HL-60 (cell line): ENCODE measurements around the gene PPP1R7.

Experiments
- DNase-seq, 2 experiments: peaks; one replicate each; pipeline ENCODE4 v3.0.0-alpha.2; 2010 to 2020; ENCODE audit warnings: low read depth in 1 of 2, low spot score in 1 of 2
- H3K27ac ChIP-seq: fragments of 250-450 bp; sonication (Bioruptor Pico); replicated peaks from 2 replicates; pipeline ENCODE4 v1.5.1; 2020; ENCODE audit warnings: mild to moderate bottlenecking, moderate library complexity
- H3K27me3 ChIP-seq: fragments of 250-450 bp; sonication (Bioruptor Pico); 2 replicates; pipeline ENCODE4 v1.5.1; 2021; ENCODE audit warnings: mild to moderate bottlenecking, moderate library complexity; ENCODE audit not compliant: insufficient read depth, poor library complexity, severe bottlenecking
- H3K4me3 ChIP-seq: replicated peaks from 2 replicates; pipeline ENCODE4 v1.5.1; 2011; ENCODE audit warnings: mild to moderate bottlenecking, control low read depth, low read length; ENCODE audit not compliant: insufficient read depth
- CTCF ChIP-seq: IDR thresholded peaks from one replicate; pipeline ENCODE4 v1.5.1; 2011; ENCODE audit warnings: low read length, control low read depth, inconsistent platforms; ENCODE audit not compliant: insufficient read depth
- GABPA ChIP-seq: IDR thresholded peaks from 2 replicates; pipeline ENCODE4 v1.6.1; 2012; ENCODE audit warnings: low read depth
- POLR2AphosphoS5 ChIP-seq: IDR thresholded peaks from 2 replicates; pipeline ENCODE4 v1.6.1; 2012; ENCODE audit warnings: low read depth
- REST ChIP-seq: IDR thresholded peaks from 2 replicates; pipeline ENCODE4 v1.6.1; 2012; ENCODE audit warnings: low read depth; ENCODE audit not compliant: insufficient replicate concordance
- SPI1 ChIP-seq: IDR thresholded peaks from 2 replicates; pipeline ENCODE4 v1.6.1; 2012; ENCODE audit warnings: low read depth, mild to moderate bottlenecking, borderline replicate concordance

The PPP1R7 gene

GRCh38 chr2:241213567-241213966 is 63.3 kb downstream of the PPP1R7 start:
- no peak overlapping the region for H3K4me3 ChIP-seq
- H3K27ac ChIP-seq, result no peak overlapping the region
- TF ChIP-seq REST (no peak), POLR2AphosphoS5 (no peak), CTCF (no peak), GABPA (no peak), SPI1 (no peak)
- no peak for DNase-seq
- no peaks in the 10 kb centered on the region for H3K27me3 ChIP-seq

GRCh38 chr2:241214209-241214608 is 63.9 kb downstream of the PPP1R7 start:
- H3K4me3 ChIP-seq, result no peak overlapping the region
- H3K27me3 ChIP-seq, result no peaks in the 10 kb centered on the region
- no peak for TF ChIP-seq SPI1
- TF ChIP-seq CTCF, result no peak
- no peak for TF ChIP-seq POLR2AphosphoS5
- no peak for TF ChIP-seq GABPA
- no peak for TF ChIP-seq REST
- no peak for DNase-seq
- no peak overlapping the region for H3K27ac ChIP-seq

- no peak for DNase-seq
- no peak for TF ChIP-seq REST
- TF ChIP-seq POLR2AphosphoS5, result 0 out of 2 replicates have a peak, but pooled peaks have one; percentile 45
- no peak for TF ChIP-seq GABPA
- Histone ChIP-seq H3K27ac (no peak overlapping the region), H3K4me3 (no peak overlapping the region), H3K27me3 (no peaks in the 10 kb centered on the region)
Measured at GRCh38 chr2:241214766-241215165, 64.5 kb downstream of the PPP1R7 start.

- TF ChIP-seq SPI1, result no peak
- no peak for TF ChIP-seq CTCF
- TF ChIP-seq GABPA, result no peak
- TF ChIP-seq POLR2AphosphoS5, result no peak
- no peak for TF ChIP-seq REST
- H3K4me3 ChIP-seq, result no peak overlapping the region
- H3K27ac ChIP-seq, result no peak overlapping the region
- DNase-seq, result no peak
- no peaks in the 10 kb centered on the region for H3K27me3 ChIP-seq
Measured at GRCh38 chr2:241215421-241215820, 65.2 kb downstream of the PPP1R7 start.
